Fibroblast of upper back skin (primary cell): ENCODE measurements around the gene XDH.

Experiments
- DNase-seq: peaks from one replicate; pipeline ENCODE4 v3.0.0-alpha.2; 2013

Gene XDH

GRCh38 chr2:31327505-31327904 lies 87.0 kb downstream of the XDH start:
- no peak for DNase-seq

- DNase-seq: no peak
These were observed 90.4 kb downstream of the XDH start for GRCh38 chr2:31324016-31324633.

- peak; percentile 69 for DNase-seq
These were observed 92.2 kb downstream of the XDH start for GRCh38 chr2:31322371-31322770.

GRCh38 chr2:31319406-31320175 lies 95.0 kb downstream of the XDH start:
- peak; percentile 30 for DNase-seq

- DNase-seq: peak; percentile 87
These were observed 95.9 kb downstream of the XDH start for GRCh38 chr2:31318361-31319336.

- no peak for DNase-seq
These were observed 97.1 kb downstream of the XDH start for GRCh38 chr2:31317396-31317795.

- peak; percentile 57 for DNase-seq
These were observed 99.8 kb downstream of the XDH start for GRCh38 chr2:31314761-31315160.

- peak; percentile 41 for DNase-seq
These were observed 101.6 kb downstream of the XDH start for GRCh38 chr2:31312898-31313297.

GRCh38 chr2:31304816-31305215 lies 109.7 kb downstream of the XDH start:
- DNase-seq: no peak

- no peak for DNase-seq
These were observed 111.5 kb downstream of the XDH start for GRCh38 chr2:31302940-31303563.

- no peak for DNase-seq
These were observed 114.2 kb downstream of the XDH start for GRCh38 chr2:31300309-31300708.

GRCh38 chr2:31299547-31299946 lies 115.0 kb downstream of the XDH start:
- no peak for DNase-seq

- peak; percentile 26 for DNase-seq
These were observed 116.8 kb downstream of the XDH start for GRCh38 chr2:31297751-31298150.

GRCh38 chr2:31296641-31297287 lies 117.8 kb downstream of the XDH start:
- DNase-seq: peak; percentile 42

- no peak for DNase-seq
These were observed 120.3 kb downstream of the XDH start for GRCh38 chr2:31294196-31294595.

- DNase-seq: peak; percentile 76
These were observed 126.9 kb downstream of the XDH start for GRCh38 chr2:31287654-31288053.

GRCh38 chr2:31286961-31287550 lies 127.5 kb downstream of the XDH start:
- peak; percentile 57 for DNase-seq

- no peak for DNase-seq
These were observed 128.3 kb downstream of the XDH start for GRCh38 chr2:31286230-31286629.
